K562 (cell line): Measurements from ENCODE around the gene PUM1. TPM values are rescaled to one million over a fixed set of nuclear protein-coding genes. Genes with fewer than 3 reads are reported as not detected.

ENCODE experiments used
- CEBPG ChIP-seq, 3 experiments: fragments of 200-800 bp in 1 of 3; sonication (Bioruptor generic) in 1 of 3; sonication (generic) in 1 of 3; formaldehyde crosslinking in 1 of 3; IDR thresholded peaks in 2 of 3; conservative IDR thresholded peaks in 1 of 3; 2 replicates each; pipeline versions ENCODE4 v1.6.1 to v1.8.0; 2016 to 2022; ENCODE audit warnings: missing compliant biosample characterization in 2 of 3, missing genetic modification characterization in 2 of 3, mild to moderate bottlenecking in 1 of 3, missing genetic modification reagents in 1 of 3
- FOXA1 ChIP-seq: fragments of 450-650 bp; IDR thresholded peaks from 2 replicates; pipeline ENCODE4 v1.6.1; 2016; ENCODE audit warnings: mild to moderate bottlenecking, borderline replicate concordance
- LEF1 ChIP-seq: fragments of 450-650 bp; IDR thresholded peaks from 2 replicates; pipeline ENCODE4 v1.6.1; 2016; ENCODE audit warnings: mild to moderate bottlenecking
- PCBP1 ChIP-seq: fragments of 200-400 bp; formaldehyde crosslinking; IDR thresholded peaks from 2 replicates; pipeline ENCODE4 v1.6.1; 2018; ENCODE audit warnings: mild to moderate bottlenecking, low read depth, low read length; ENCODE audit not compliant: poor library complexity, severe bottlenecking
- PTBP1 ChIP-seq: fragments of 200-400 bp; formaldehyde crosslinking; IDR thresholded peaks from 2 replicates; pipeline ENCODE4 v1.6.1; 2017; ENCODE audit warnings: low read depth, low read length
- RBM39 ChIP-seq: fragments of 200-400 bp; formaldehyde crosslinking; optimal IDR thresholded peaks from 2 replicates; pipeline ENCODE3; 2018; ENCODE audit warnings: low read depth, low read length
- SMAD2 ChIP-seq: fragments of 150-350 bp; IDR thresholded peaks from 2 replicates; pipeline ENCODE4 v1.6.1; 2014; ENCODE audit warnings: low read depth, mild to moderate bottlenecking, low read length
- ZC3H11A ChIP-seq: IDR thresholded peaks from 2 replicates; pipeline ENCODE4 v1.6.1; 2012; ENCODE audit warnings: low read depth, low read length, improper control_type of control experiment
- ZNF134 ChIP-seq: fragments of 250-450 bp; sonication (Bioruptor Pico); conservative IDR thresholded peaks from 2 replicates; pipeline ENCODE4 v1.4.0; 2020
- ZNF324 ChIP-seq: fragments of 250-450 bp; sonication (Bioruptor Pico); IDR thresholded peaks from 2 replicates; pipeline ENCODE4 v1.4.0; 2020; ENCODE audit warnings: mild to moderate bottlenecking
- ZNF76 ChIP-seq: fragments of 250-450 bp; sonication (Bioruptor Pico); IDR thresholded peaks from 2 replicates; pipeline ENCODE4 v1.4.0; 2020; ENCODE audit warnings: mild to moderate bottlenecking, moderate library complexity, borderline replicate concordance
- ZNF778 ChIP-seq: fragments of 450-650 bp; formaldehyde crosslinking; IDR thresholded peaks from 2 replicates; pipeline ENCODE4 v1.4.0; 2020; ENCODE audit warnings: mild to moderate bottlenecking, moderate library complexity
- polyA plus RNA-seq, 8 experiments: library from polyadenylated mRNA; depleted of rRNA in 4 of 8; stranded (reverse) in 5 of 8; unstranded in 3 of 8; fragments of >200 nt; fragmentation: Nextera tagmentation in 2 of 8; fragmentation: Illumina TruSeq in 1 of 8; extraction: Ambion mirVana in 2 of 8; extraction: Trizol in 1 of 8; gene quantifications; 2 replicates each; pipeline versions ENCODE4 v1.2.1 to v1.2.3, GENCODE V29; 2011 to 2014; ENCODE audit warnings: inconsistent platforms in 1 of 8, missing spikeins in 1 of 8
- total RNA-seq, 7 experiments: library from RNA; depleted of rRNA in 6 of 7; stranded (reverse); fragments of >200 nt in 6 of 7; fragmentation: Illumina TruSeq in 2 of 7; extraction: Trizol in 2 of 7; gene quantifications; 2 replicates each; pipeline versions ENCODE4 v1.2.1 to v1.2.3, GENCODE V29; 2011 to 2021; ENCODE audit warnings: low replicate concordance in 1 of 7
- TF ChIP-seq, protein P1 (sequence below), 2 experiments: fragments of 200-800 bp in 1 of 2; sonication (Bioruptor generic) in 1 of 2; sonication (generic) in 1 of 2; formaldehyde crosslinking in 1 of 2; IDR thresholded peaks in 1 of 2; conservative IDR thresholded peaks in 1 of 2; 2 replicates each; pipeline versions ENCODE4 v1.5.0 to v1.6.1; 2016 to 2020; ENCODE audit warnings: missing compliant biosample characterization in 1 of 2, missing genetic modification characterization in 1 of 2, missing genetic modification reagents in 1 of 2
- TF ChIP-seq, protein P2 (sequence below): fragments of 450-650 bp; IDR thresholded peaks from 2 replicates; pipeline ENCODE4 v1.6.1; 2016; ENCODE audit warnings: borderline replicate concordance
- TF ChIP-seq, protein P3 (sequence below): conservative IDR thresholded peaks from 2 replicates; pipeline ENCODE4 v1.6.1; 2011; ENCODE audit warnings: low read depth, mild to moderate bottlenecking, low read length; ENCODE audit not compliant: control insufficient read depth
- TF ChIP-seq, protein P4 (sequence below): fragments of 250-450 bp; sonication (Bioruptor Pico); IDR thresholded peaks from 2 replicates; pipeline ENCODE4 v1.4.0; 2020; ENCODE audit warnings: borderline replicate concordance

Gene PUM1
- total and polyA plus RNA-seq, 9 of the 15 experiments (the other 6 are each of a cell fraction or from before 2014, with no cell fraction given): 37.7 to 104 (median 55.7) TPM

DNA sequence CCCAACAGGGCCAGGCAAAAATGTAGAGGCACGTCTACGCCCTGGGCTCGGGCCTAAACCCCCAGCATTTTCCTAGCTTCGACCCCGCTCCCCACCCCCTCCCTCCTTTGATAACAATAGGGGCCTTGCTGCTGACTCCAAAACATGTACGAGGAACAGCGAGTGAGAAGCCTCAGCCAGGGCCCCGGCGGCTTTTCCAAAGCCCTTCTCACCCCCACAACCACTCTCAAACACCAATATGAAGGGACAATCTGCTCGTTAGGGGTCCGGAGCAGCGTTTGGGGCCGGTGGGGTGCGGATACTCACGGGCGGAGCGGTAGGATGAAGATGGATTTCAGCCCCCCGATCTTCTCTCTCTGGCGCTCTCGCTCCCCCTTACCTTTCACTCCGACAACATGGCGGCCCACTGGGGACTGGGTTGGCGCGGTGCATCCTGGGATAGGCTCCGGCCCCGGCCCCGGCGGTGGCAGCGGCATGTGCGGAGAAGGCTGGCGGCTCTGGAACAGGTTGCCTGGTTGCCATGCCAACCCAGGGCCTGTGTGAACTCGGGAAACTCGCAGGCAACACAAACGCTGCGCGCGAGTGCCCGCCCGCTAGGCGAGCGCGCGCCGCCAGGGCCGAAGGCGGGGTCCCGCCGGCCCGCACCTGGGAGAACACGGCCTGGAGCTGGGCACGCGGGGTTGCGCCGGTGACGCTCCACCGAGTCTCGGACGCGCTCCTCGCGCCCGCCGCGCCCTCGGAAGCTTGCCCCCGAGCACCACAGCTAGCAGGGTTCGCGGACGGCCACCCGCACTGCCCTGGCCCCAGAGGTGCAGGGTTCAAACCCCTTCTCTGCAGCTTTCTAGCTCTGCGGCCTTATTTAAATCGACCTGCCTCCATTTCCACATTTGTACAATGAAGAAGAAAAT, at the start of gene PUM1 (continued):
- TF ChIP-seq, protein P1, sequence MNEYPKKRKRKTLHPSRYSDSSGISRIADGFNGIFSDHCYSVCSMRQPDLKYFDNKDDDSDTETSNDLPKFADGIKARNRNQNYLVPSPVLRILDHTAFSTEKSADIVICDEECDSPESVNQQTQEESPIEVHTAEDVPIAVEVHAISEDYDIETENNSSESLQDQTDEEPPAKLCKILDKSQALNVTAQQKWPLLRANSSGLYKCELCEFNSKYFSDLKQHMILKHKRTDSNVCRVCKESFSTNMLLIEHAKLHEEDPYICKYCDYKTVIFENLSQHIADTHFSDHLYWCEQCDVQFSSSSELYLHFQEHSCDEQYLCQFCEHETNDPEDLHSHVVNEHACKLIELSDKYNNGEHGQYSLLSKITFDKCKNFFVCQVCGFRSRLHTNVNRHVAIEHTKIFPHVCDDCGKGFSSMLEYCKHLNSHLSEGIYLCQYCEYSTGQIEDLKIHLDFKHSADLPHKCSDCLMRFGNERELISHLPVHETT (CRISPR knock-in tag; conservative IDR thresholded peaks at IDR 0.05 in 1 of 2, IDR thresholded peaks at IDR 0.05 in 1 of 2): peak in 1 of 2 experiments; percentile 93; a peak in 2 of 4 replicates
- TF ChIP-seq ZNF324 (CRISPR knock-in tag): peak; percentile 66; the same call in 1 of the 2 replicates
- TF ChIP-seq PTBP1: no peak
- TF ChIP-seq ZNF134 (CRISPR knock-in tag): no peak
- no peak for TF ChIP-seq FOXA1
- peak; percentile 43 for TF ChIP-seq CEBPG (CRISPR knock-in tag; IDR thresholded peaks at IDR 0.05)
- TF ChIP-seq CEBPG (tag; conservative IDR thresholded peaks at IDR 0.05 in 1 of 2, IDR thresholded peaks at IDR 0.05 in 1 of 2): no peak
- no peak for TF ChIP-seq ZC3H11A
- no peak for TF ChIP-seq PCBP1
- TF ChIP-seq, protein P2, sequence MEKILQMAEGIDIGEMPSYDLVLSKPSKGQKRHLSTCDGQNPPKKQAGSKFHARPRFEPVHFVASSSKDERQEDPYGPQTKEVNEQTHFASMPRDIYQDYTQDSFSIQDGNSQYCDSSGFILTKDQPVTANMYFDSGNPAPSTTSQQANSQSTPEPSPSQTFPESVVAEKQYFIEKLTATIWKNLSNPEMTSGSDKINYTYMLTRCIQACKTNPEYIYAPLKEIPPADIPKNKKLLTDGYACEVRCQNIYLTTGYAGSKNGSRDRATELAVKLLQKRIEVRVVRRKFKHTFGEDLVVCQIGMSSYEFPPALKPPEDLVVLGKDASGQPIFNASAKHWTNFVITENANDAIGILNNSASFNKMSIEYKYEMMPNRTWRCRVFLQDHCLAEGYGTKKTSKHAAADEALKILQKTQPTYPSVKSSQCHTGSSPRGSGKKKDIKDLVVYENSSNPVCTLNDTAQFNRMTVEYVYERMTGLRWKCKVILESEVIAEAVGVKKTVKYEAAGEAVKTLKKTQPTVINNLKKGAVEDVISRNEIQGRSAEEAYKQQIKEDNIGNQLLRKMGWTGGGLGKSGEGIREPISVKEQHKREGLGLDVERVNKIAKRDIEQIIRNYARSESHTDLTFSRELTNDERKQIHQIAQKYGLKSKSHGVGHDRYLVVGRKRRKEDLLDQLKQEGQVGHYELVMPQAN: no peak
- no peak for TF ChIP-seq ZNF778 (CRISPR knock-in tag)
- TF ChIP-seq RBM39: peak; percentile 81
- no peak for TF ChIP-seq SMAD2
- TF ChIP-seq LEF1: peak; percentile 42; the same call in 1 of the 2 replicates
- TF ChIP-seq ZNF76: peak; percentile 94
- TF ChIP-seq, protein P3, sequence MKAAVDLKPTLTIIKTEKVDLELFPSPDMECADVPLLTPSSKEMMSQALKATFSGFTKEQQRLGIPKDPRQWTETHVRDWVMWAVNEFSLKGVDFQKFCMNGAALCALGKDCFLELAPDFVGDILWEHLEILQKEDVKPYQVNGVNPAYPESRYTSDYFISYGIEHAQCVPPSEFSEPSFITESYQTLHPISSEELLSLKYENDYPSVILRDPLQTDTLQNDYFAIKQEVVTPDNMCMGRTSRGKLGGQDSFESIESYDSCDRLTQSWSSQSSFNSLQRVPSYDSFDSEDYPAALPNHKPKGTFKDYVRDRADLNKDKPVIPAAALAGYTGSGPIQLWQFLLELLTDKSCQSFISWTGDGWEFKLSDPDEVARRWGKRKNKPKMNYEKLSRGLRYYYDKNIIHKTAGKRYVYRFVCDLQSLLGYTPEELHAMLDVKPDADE: no peak; the same call in 1 of the 2 replicates
- TF ChIP-seq, protein P4, sequence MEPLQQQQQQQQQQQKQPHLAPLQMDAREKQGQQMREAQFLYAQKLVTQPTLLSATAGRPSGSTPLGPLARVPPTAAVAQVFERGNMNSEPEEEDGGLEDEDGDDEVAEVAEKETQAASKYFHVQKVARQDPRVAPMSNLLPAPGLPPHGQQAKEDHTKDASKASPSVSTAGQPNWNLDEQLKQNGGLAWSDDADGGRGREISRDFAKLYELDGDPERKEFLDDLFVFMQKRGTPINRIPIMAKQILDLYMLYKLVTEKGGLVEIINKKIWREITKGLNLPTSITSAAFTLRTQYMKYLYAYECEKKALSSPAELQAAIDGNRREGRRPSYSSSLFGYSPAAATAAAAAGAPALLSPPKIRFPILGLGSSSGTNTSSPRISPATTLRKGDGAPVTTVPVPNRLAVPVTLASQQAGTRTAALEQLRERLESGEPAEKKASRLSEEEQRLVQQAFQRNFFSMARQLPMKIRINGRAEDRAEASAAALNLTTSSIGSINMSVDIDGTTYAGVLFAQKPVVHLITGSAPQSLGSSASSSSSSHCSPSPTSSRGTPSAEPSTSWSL (CRISPR knock-in tag): peak; percentile 63; the same call in 1 of the 2 replicates
